HG03135 (cell line): ENCODE measurements around the gene FBXO24.

Experiments
- ATAC-seq: cut with Tn5 transposase; IDR thresholded peaks from one replicate; pipeline ENCODE4 v1.9.1; 2021; ENCODE audit warnings: mild to moderate bottlenecking, moderate library complexity; ENCODE audit not compliant: unreplicated experiment

FBXO24 gene

DNA sequence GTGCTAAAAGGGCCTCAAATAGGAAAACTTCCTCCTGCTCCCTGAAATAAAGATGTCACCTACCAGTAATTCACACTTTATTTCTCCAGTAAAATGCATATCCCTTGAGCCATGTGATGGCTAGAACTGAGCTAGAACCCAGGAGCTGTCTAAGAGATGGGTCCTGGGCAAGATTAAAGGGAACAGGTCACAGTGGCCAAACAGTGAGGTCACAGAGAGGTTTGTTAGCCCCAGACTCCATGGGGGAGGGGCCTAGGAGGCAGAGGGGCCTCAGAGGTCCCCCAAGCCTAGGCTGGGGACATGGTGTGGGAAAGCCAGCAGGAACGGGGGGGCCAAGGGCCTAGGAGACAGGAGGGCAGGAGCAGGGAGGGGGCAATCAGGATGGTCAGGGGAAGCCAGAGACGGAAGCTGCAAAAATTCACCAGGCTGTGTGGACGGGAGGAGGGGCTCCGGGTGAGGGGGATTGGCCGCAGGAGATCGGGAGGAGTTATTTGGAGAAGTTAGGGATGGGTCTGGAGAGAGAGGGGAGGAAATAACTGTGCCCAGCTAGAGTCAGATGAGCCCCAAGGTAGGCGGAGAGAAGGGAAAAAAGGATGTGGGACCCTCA, 3.3 kb downstream of the FBXO24 start:
- ATAC-seq: no peak

DNA sequence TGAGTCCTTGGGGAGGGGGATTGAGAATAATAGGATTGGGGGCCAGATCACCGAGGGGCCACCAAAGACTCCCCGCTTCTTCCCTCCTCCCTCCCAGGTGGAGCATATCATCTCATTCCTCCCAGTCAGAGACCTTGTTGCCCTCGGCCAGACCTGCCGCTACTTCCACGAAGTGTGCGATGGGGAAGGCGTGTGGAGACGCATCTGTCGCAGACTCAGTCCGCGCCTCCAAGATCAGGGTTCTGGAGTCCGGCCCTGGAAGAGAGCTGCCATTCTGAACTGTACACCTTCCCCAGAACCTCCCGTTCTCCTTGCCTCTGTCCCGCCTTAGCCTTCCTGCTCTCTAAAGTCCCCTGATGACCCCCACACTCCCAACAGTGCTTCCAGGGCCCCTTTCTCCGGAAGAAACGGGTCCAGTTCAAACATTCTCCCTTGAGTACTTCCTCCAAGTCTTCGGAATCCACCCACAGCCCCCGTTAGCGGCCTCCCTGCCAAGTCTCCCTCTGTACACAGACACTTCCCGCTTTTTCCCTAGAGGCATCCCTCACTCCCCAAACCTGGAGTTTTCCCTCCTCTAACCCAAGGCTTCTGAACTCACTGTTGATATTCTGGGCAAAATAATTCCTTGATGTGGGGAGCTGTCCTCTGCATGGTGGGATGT, 4.1 kb downstream of the FBXO24 start:
- no peak for ATAC-seq

DNA sequence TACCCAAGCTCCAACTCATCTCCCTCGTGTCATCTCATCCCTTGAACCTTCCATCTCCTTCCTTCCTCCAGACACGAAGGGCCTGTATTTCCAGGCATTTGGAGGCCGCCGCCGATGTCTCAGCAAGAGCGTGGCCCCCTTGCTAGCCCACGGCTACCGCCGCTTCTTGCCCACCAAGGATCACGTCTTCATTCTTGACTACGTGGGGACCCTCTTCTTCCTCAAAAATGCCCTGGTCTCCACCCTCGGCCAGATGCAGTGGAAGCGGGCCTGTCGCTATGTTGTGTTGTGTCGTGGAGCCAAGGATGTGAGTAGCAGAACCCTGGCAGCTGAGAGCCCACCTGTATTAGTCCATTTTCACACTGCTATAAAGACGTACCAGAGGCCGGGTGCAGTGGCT, 5.5 kb downstream of the FBXO24 start:
- ATAC-seq: no peak

DNA sequence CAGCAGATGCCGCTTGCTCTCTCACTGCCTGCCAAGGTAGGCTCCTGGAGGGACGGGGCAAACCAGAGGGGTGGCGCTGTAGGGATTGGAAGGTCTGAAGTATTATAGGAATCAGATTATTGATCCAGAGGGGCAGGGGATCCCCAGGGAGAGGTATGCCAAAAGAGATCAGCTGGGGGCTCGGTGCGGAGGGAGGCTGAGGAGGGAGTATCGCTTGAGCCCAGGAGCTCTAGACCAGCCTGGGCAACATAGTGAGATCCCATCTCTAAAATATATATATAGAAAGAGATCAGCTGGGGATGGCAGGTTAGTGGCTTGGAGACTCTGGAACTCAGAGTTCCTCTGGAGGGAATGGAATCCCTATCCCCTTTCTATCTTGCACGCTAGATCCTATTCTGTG, 9.1 kb downstream of the FBXO24 start:
- no peak for ATAC-seq

DNA sequence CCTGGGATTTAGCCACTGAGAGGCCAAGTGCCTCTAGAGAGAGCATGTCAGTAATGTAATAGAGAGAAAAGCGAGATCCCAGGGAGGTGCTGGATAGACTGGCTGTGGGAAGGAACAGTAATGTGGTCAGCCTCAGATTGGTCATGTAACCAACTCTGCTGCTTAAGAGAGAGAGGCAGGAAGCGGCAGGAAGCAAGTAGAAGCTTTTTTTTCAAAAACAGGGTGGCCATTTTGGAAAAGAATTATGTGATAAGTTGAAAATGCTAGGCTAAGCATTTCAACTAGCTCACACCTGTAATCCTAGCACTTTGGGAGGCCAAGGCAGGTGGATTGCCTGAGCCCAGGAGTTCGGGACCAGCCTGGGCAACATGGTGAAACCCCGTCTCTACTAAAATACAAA, 12.3 kb downstream of the FBXO24 start:
- no peak for ATAC-seq

DNA sequence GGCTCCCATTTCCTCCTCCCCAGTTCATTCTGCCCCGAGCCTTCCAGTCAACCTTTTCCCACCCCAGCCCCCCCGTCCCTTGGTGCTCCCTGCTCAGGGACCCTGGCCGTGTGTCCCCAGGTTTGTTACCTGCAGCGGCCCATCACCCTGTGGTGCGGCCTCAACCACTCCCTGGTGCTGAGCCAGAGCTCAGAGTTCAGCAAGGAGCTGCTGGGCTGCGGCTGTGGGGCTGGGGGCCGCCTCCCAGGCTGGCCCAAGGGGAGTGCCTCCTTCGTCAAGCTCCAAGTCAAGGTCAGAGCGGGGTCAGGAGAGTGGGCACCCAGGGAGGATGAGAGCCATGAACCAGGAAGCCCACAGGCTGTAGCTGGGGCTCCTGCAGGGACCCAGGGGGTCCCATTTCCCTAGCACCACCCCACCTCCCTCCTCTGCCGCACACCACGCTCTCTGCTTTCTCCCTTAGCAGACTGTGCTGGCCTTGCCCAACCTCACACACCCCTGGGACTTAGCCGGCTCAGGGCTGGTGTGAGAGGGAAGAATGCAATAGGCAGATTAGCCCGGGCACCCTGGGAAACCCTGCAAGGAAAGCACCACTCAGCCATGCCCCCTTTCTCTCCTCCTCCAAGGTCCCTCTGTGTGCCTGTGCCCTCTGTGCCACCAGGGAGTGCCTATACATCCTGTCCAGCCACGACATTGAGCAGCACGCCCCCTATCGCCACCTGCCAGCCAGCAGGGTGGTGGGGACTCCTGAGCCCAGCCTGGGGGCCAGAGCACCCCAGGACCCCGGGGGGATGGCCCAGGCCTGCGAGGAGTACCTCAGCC, 14.0 kb downstream of the FBXO24 start:
- no peak for ATAC-seq

DNA sequence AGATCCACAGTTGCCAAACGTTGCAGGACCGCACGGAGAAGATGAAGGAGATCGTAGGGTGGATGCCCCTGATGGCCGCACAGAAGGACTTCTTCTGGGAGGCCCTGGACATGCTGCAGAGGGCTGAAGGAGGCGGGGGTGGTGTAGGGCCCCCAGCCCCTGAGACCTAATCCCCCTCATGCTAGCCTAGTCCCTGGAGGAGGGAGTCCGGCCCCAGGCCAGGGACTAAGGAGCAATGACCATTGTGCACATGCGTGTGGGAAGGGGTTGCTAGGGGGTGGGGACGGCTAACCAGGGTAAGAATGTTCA, 14.6 kb downstream of the FBXO24 start:
- ATAC-seq: no peak

DNA sequence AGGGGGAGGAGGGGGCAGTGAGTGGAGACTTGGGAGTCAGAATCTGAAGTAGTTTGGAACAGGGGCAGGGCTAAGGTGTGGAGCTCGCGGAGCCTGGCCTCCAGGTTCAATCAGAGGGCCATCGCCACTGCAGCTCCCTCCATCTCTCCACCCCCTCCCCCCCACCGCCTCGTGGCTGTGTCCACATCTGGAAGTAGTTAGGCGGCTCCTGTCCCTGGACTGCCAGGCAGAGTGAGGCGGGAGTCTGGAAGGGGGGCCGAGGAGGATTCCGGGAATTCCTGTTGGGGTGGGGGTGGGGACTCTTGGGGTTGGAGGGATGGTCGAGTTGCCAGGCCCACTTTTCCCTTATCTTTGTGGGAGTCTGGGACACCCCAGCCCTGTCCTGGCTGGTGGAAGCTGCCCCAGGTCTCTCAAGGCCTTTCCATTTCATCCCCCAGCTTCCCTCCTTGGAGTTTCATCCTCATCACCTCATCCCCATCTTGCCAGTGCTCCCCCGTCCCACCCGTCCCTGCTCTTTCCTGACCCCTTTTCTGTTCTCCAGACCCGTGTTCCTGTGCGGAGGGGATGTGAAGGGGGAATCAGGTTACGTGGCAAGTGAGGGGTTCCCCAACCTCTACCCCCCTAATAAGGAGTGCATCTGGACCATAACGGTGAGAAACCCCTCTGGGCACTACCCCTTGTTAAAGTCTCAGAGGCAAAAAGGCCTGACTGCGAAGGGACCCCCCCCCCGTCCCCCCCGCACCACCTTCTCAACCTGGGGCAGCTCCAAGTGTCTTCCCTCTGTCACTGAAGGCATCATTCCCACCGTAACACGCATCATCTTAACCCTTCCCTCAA, 17.0 kb downstream of the FBXO24 start:
- ATAC-seq: no peak

DNA sequence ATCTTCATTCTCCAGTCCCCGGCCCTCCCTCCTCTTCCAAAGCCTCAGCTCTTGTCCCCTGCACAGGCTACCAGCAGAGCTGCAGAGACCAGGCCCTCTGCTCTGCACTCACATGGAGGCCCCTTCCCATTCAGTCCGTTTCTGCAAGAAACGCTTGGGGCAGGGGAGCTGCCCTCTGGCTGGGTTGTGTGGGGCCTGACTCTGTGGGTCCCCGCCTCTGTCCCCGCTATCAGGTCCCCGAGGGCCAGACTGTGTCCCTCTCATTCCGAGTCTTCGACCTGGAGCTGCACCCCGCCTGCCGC, 17.5 kb downstream of the FBXO24 start:
- ATAC-seq: no peak

DNA sequence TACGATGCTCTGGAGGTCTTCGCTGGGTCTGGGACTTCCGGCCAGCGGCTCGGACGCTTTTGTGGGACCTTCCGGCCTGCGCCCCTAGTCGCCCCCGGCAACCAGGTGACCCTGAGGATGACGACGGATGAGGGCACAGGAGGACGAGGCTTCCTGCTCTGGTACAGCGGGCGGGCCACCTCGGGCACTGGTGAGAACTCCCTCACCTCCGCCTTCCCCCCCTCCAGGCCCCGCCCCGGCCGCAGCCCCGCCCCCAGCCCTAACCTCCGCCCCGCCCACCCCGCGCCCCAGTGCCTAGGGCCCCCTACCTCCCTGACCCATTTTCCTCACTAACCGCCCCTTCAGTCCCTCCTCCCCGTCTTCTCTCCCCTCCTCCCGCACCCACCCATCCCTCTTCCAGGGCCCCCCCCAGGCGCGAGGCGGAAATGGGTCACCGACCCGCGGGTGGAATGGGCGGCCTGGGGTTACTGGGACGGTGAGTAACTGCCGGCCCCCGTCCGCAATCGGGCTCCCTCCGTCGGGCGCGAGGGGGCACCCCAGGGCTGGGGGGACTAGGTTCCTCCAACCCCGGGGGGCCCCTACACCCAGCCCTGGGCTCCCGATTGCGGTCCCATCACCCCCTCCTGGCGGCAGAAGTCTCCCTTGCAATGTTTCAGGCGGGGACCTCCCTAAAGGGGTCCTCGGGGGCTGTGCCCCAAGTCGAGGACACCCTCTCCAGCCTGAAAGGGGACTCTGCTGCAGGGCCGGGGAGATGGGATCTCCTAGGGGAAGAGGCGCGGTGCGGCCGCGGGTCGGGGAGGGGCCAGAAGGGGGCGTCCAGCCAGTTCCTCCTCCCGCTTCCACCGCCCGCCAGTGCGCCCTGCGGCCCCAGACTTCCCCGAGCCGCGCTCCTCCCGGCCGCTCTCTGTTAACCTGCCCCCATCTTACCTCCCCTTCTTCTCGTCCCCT, 18.2 kb downstream of the FBXO24 start:
- no peak for ATAC-seq

DNA sequence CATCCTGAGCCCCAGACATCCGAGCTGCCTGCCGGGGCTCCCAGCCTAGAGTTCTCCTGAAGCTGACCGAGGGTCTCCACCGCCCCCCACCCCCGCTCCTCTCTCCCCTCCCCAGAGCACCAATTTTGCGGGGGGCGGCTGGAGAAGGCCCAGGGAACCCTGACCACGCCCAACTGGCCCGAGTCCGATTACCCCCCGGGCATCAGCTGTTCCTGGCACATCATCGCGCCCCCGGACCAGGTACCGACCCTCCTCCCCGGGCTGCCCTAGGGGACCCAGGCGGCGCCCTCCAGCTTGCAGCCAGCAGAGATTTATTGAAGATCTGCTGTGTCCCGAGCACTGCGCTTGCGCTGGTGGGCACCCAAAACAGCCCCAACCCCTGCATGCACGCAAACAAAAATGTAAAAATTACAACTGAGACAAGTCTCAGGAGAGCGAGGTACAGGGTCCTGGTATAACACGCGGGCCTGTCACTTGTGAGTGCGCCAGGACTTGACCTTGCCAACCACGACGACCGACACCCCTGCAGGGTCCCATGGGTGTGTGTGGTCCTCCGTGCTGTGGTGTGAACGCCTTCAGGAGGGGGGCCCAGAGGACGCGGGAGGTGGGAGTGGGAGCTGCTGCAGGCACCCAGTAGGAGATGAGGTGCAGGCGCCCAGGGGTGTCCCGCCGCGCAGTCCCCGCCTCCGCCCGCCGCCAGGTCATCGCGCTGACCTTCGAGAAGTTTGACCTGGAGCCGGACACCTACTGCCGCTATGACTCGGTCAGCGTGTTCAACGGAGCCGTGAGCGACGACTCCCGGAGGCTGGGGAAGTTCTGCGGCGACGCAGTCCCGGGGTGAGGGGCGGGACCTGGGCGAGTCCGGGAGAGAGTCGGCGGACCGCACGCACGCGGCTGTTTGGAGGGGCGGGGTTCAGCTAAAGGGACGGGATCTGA, 19.1 kb downstream of the FBXO24 start:
- ATAC-seq: no peak

DNA sequence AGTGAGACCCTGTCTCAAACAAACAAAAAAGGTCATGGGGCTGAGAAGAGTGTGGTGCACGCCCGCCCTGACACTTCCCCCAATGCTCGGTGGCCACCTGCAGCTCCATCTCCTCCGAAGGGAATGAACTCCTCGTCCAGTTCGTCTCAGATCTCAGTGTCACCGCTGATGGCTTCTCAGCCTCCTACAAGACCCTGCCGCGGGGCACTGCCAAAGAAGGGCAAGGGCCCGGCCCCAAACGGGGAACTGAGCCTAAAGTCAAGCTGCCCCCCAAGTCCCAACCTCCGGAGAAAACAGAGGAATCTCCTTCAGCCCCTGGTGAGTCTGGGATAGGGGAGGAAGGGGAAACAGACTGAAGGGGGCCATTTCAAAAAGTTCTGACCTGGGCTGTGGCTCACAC, 20.2 kb downstream of the FBXO24 start:
- no peak for ATAC-seq

DNA sequence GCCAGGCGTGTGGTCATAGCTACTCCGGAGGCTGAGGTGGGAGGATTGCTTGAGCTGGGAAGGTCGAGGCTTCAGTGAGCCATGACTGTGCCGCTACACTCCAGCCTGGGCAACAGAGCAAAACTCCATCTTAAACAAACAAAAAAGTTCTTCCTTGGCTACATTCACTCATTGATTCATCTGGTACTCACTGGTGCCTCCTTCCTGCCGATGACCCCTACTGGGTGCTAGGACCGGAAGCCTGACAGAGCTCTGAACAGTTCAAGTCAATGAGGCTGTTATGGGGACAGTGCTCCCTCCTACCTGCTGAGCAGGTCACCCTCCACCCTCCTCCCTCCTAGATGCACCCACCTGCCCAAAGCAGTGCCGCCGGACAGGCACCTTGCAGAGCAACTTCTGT, 21.0 kb downstream of the FBXO24 start:
- ATAC-seq: no peak

DNA sequence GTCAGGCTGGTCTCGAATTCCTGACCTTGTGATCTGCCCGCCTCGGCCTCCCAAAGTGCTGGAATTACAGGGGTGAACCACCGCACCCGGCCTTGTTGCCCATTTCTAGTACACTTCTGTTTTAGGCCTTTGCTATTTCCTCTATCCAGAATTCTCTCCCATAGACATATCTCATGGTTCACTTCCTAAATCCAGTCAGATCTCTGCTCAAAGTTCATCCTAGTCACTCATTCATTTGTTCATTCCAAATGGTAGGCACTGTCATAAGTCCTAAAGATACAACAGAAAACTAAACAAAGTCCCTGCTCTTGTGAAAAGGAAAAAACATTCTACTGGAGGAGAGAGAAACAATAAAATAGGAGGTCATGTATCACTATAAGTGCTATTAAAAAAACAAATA, 23.8 kb downstream of the FBXO24 start:
- no peak for ATAC-seq

DNA sequence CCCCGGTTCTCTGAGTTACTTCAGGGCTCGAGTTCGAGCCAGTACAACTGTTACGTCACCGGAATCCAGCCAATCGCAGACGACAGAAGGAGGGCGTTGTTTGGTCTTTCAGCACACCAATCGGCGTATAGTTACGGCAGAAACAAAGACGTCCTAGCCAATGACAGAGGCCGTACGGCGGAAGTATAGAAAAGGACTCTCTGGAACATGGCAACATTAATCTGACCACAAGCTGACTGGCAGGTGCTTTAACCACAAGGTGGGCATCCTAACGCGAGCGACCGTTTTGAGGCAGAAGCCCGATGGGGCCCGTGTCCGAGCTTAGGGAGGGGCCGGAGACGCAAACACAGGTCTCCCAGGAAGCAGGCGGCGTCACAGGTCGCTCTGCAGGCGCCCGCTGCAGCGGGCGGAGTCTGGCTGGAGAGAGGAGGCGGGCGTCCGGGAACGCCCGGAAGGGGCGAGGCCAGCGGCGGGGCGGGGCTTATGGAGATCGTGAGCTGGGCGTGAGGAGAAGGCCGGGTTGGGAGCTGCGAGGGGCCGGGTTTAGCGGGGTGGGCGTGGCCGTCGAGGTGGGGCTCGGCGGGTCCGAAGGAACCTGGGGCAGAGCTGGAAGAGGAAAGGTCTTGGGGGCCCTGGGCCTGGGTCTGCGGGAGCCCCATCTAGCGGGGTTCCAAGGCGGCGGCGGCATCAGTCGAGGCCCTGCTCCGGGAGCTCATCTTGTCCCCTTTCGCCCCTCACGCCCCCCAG, 26.0 kb downstream of the FBXO24 start, which contains the start of gene MOSPD3:
Gene MOSPD3 (plus strand): TSS at position 558 of the 747 bp plus-strand sequence. CDS start 252 bp downstream, outside the sequence.
- peak; percentile 90 for ATAC-seq

DNA sequence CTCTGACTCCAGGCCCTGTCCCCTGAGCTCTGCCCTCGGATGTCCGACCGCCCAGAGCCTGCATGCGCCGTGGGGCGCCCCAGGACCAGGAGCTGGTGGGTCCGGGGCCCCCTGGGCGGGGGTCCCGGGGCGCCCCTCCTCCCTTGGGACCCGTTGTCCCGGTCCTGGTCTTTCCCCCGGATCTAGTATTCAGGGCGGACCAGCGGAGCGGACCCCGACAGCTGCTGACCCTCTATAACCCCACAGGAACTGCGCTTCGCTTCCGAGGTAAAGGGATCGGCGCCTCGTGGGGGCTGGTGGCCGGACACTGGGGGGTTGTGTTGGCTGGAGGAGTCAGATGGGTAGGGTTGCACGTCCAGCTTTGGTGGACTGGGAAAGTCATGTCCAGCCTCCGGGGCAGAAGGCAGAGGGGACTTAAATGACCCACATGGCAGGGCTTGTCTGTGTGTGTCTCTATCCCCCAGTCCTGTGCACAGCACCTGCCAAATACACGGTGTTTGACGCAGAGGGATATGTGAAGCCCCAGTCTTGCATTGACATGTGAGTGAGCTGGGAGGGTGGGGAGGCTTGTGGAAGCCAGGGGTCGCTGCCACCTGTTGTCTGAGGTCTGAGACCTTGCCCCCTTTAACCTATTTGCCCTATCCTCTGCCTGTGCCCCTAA, 26.7 kb downstream of the FBXO24 start:
- ATAC-seq: peak; percentile 4

DNA sequence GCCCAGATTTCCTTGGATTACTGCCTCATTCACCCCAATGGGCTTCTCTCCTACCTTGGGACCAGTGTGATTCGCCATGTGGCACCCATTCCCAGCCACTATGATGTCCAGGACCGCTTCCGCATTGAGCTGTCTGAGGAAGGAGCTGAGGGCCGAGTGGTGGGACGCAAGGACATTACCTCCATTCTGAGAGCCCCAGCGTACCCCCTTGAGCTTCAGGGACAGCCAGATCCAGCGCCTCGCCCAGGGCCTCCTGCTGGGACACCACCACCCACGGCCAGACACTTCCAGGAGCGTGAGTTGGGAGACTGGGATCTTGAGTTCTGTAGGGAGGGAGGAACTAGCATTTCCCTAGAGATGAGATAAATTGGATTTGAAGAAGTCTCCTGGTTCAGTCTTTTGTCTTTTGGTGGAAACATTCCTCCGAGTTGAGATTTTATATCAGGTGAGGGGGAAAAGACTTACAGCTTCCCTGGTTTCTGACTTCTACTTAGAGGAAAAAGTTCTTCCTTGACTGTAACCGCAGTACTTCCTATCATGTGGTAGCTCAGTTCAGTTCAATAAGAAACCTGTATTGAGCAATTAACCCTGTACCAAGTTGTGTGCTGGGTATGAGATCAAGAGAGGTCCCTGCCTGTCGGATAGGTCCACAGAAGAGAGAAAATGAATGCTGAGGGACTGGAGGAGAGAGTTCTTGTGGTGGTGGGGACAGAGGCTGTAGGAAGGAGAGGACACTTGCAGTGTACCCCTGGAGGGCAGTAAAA, 27.5 kb downstream of the FBXO24 start:
- ATAC-seq: no peak
